Measurements from ENCODE around the gene SUFU.
A peak's percentile ranks its signal among the peaks of the same experiment; 100 is the strongest.

SUFU gene

GRCh38 chr10:102593074-102593803, 89.5 kb downstream of the SUFU start:
- Mint-ChIP-seq H3K4me3 (no peak overlapping the region), H3K27ac (peak overlapping the region in 1 of 2 donors; percentile 17), H3K4me1 (ENCODE audit: low read depth in 2 of 2) (peaks cover 0 to 2% of the 10 kb centered on the region in 2 donors), H3K27me3 (no peaks in the 10 kb centered on the region), H3K36me3 (ENCODE audit: insufficient read depth) (peaks cover 15% of the 10 kb centered on the region), H3K9me3 (no peaks in the 10 kb centered on the region)
- no peak for ATAC-seq (replicated peaks)
- DNase-seq = no peak

GRCh38 chr10:102593804-102594079, 90.0 kb downstream of the SUFU start:
- H3K27ac Mint-ChIP-seq = no peak overlapping the region
- peaks cover 0 to 2% of the 10 kb centered on the region in 2 donors for H3K4me1 Mint-ChIP-seq (ENCODE audit: low read depth in 2 of 2)
- H3K27me3 Mint-ChIP-seq = no peaks in the 10 kb centered on the region
- no peak for ATAC-seq (replicated peaks)
- H3K9me3 Mint-ChIP-seq = no peaks in the 10 kb centered on the region
- H3K4me3 Mint-ChIP-seq = no peak overlapping the region
- no peak for DNase-seq
- peaks cover 18% of the 10 kb centered on the region for H3K36me3 Mint-ChIP-seq (ENCODE audit: insufficient read depth)

- Mint-ChIP-seq H3K9me3 (no peaks in the 10 kb centered on the region), H3K4me3 (no peak overlapping the region), H3K4me1 (ENCODE audit: low read depth in 2 of 2) (peaks cover 0 to 2% of the 10 kb centered on the region in 2 donors), H3K36me3 (ENCODE audit: insufficient read depth) (peaks cover 21% of the 10 kb centered on the region), H3K27me3 (no peaks in the 10 kb centered on the region), H3K27ac (no peak overlapping the region)
- DNase-seq = no peak
- no peak for ATAC-seq (replicated peaks)
Measured at GRCh38 chr10:102595293-102595692, 91.5 kb downstream of the SUFU start.

GRCh38 chr10:102595897-102596296, 92.1 kb downstream of the SUFU start:
- peaks cover 21% of the 10 kb centered on the region for H3K36me3 Mint-ChIP-seq (ENCODE audit: insufficient read depth)
- DNase-seq (no peak), ATAC-seq (replicated peaks) (no peak)
- H3K4me3 Mint-ChIP-seq = no peak overlapping the region
- H3K27me3 Mint-ChIP-seq = no peaks in the 10 kb centered on the region
- H3K4me1 Mint-ChIP-seq (ENCODE audit: low read depth in 2 of 2) = peaks cover 0 to 2% of the 10 kb centered on the region in 2 donors
- H3K9me3 Mint-ChIP-seq = no peaks in the 10 kb centered on the region
- no peak overlapping the region for H3K27ac Mint-ChIP-seq

- no peak for DNase-seq
- Mint-ChIP-seq H3K27me3 (no peaks in the 10 kb centered on the region), H3K27ac (no peak overlapping the region), H3K4me1 (ENCODE audit: low read depth in 2 of 2) (peaks cover 0 to 2% of the 10 kb centered on the region in 2 donors), H3K4me3 (no peak overlapping the region), H3K9me3 (no peaks in the 10 kb centered on the region), H3K36me3 (ENCODE audit: insufficient read depth) (peaks cover 21% of the 10 kb centered on the region)
- ATAC-seq (replicated peaks) = no peak
Measured at GRCh38 chr10:102596506-102596971, 92.8 kb downstream of the SUFU start.

GRCh38 chr10:102597131-102597991, 93.6 kb downstream of the SUFU start:
- Mint-ChIP-seq H3K4me1 (ENCODE audit: low read depth in 2 of 2) (peaks cover 0 to 2% of the 10 kb centered on the region in 2 donors), H3K27ac (no peak overlapping the region), H3K36me3 (ENCODE audit: insufficient read depth) (peaks cover 21% of the 10 kb centered on the region), H3K4me3 (no peak overlapping the region), H3K9me3 (no peaks in the 10 kb centered on the region), H3K27me3 (no peaks in the 10 kb centered on the region)
- ATAC-seq (replicated peaks) (no peak), DNase-seq (no peak)

- DNase-seq (no peak), ATAC-seq (replicated peaks) (no peak)
- Mint-ChIP-seq H3K36me3 (ENCODE audit: insufficient read depth) (peaks cover 21% of the 10 kb centered on the region), H3K27ac (peak overlapping the region in 1 of 2 donors; percentile 38), H3K4me1 (ENCODE audit: low read depth in 2 of 2) (peaks cover 0 to 2% of the 10 kb centered on the region in 2 donors), H3K27me3 (no peaks in the 10 kb centered on the region), H3K9me3 (no peaks in the 10 kb centered on the region), H3K4me3 (no peak overlapping the region)
Measured at GRCh38 chr10:102598243-102598642, 94.5 kb downstream of the SUFU start.

GRCh38 chr10:102599565-102600327, 96.0 kb downstream of the SUFU start:
- Mint-ChIP-seq H3K27ac (no peak overlapping the region), H3K36me3 (ENCODE audit: insufficient read depth) (peaks cover 17% of the 10 kb centered on the region), H3K4me3 (no peak overlapping the region), H3K4me1 (ENCODE audit: low read depth in 2 of 2) (peaks cover 0 to 2% of the 10 kb centered on the region in 2 donors), H3K27me3 (no peaks in the 10 kb centered on the region), H3K9me3 (no peaks in the 10 kb centered on the region)
- DNase-seq (no peak), ATAC-seq (replicated peaks) (no peak)

- H3K27me3 Mint-ChIP-seq = no peaks in the 10 kb centered on the region
- no peak overlapping the region for H3K4me3 Mint-ChIP-seq
- peaks cover 0 to 2% of the 10 kb centered on the region in 2 donors for H3K4me1 Mint-ChIP-seq (ENCODE audit: low read depth in 2 of 2)
- ATAC-seq (replicated peaks) = no peak
- H3K9me3 Mint-ChIP-seq = no peaks in the 10 kb centered on the region
- H3K36me3 Mint-ChIP-seq (ENCODE audit: insufficient read depth) = peaks cover 17% of the 10 kb centered on the region
- DNase-seq = no peak
- no peak overlapping the region for H3K27ac Mint-ChIP-seq
Measured at GRCh38 chr10:102600816-102601215, 97.0 kb downstream of the SUFU start.

- H3K27ac Mint-ChIP-seq = no peak overlapping the region
Measured at GRCh38 chr10:102601639-102602038, 97.9 kb downstream of the SUFU start.

GRCh38 chr10:102602272-102603045, 98.7 kb downstream of the SUFU start:
- ATAC-seq (replicated peaks) (no peak), DNase-seq (no peak)
- no peaks in the 10 kb centered on the region for H3K4me1 Mint-ChIP-seq (ENCODE audit: low read depth in 2 of 2)
- H3K27me3 Mint-ChIP-seq = no peaks in the 10 kb centered on the region
- H3K9me3 Mint-ChIP-seq = no peaks in the 10 kb centered on the region
- H3K27ac Mint-ChIP-seq = peak overlapping the region in 1 of 2 donors; percentile 66
- no peak overlapping the region for H3K4me3 Mint-ChIP-seq
- H3K36me3 Mint-ChIP-seq (ENCODE audit: insufficient read depth) = peaks cover 10% of the 10 kb centered on the region

More at GRCh38 chr10:102601639-102602038, 97.9 kb downstream of the SUFU start:
- Mint-ChIP-seq H3K36me3 (ENCODE audit: insufficient read depth) (peaks cover 15% of the 10 kb centered on the region), H3K27me3 (no peaks in the 10 kb centered on the region), H3K4me1 (ENCODE audit: low read depth in 2 of 2) (no peaks in the 10 kb centered on the region), H3K9me3 (no peaks in the 10 kb centered on the region), H3K4me3 (no peak overlapping the region)
- ATAC-seq (replicated peaks) = no peak
- no peak for DNase-seq

- Mint-ChIP-seq H3K27me3 (no peaks in the 10 kb centered on the region), H3K4me1 (ENCODE audit: low read depth in 2 of 2) (no peaks in the 10 kb centered on the region), H3K36me3 (ENCODE audit: insufficient read depth) (peaks cover 3% of the 10 kb centered on the region), H3K4me3 (no peak overlapping the region), H3K9me3 (no peaks in the 10 kb centered on the region), H3K27ac (no peak overlapping the region)
- DNase-seq = no peak
- no peak for ATAC-seq (replicated peaks)
Measured at GRCh38 chr10:102603946-102604345, 100.2 kb downstream of the SUFU start.

- H3K4me1 Mint-ChIP-seq (ENCODE audit: low read depth in 2 of 2) = no peaks in the 10 kb centered on the region
- no peak overlapping the region for H3K4me3 Mint-ChIP-seq
- H3K36me3 Mint-ChIP-seq (ENCODE audit: insufficient read depth) = peaks cover under 1% of the 10 kb centered on the region
- ATAC-seq (replicated peaks) (no peak), DNase-seq (no peak)
- no peak overlapping the region for H3K27ac Mint-ChIP-seq
- H3K27me3 Mint-ChIP-seq = no peaks in the 10 kb centered on the region
- H3K9me3 Mint-ChIP-seq = no peaks in the 10 kb centered on the region
Measured at GRCh38 chr10:102604439-102604841, 100.7 kb downstream of the SUFU start.

Measured in effector memory CD8-positive, alpha-beta T cell (primary cell).